H9 (cell line): ENCODE results near the gene SETD1A. TPM values are rescaled to one million over a fixed set of nuclear protein-coding genes. Genes with fewer than 3 reads are reported as not detected.

Experiments
- DNase-seq: peaks from one replicate; pipeline ENCODE4 v3.0.0-alpha.2; 2017
- H2AFZ ChIP-seq: one replicate; pipeline ENCODE4 v1.6.1; 2013; ENCODE audit warnings: mild to moderate bottlenecking, low read length, control low read depth, moderate library complexity
- H2AK5ac ChIP-seq: 2 replicates; pipeline ENCODE4 v1.6.1; 2013; ENCODE audit warnings: low read length, control low read depth, mixed read lengths; ENCODE audit not compliant: insufficient read length
- H2BK120ac ChIP-seq: one replicate; pipeline ENCODE4 v1.6.1; 2013; ENCODE audit warnings: low read depth, mild to moderate bottlenecking, low read length, control low read depth, inconsistent platforms; ENCODE audit not compliant: poor library complexity, severe bottlenecking
- H2BK12ac ChIP-seq: 2 replicates; pipeline ENCODE4 v1.6.1; 2013; ENCODE audit warnings: low read length, control low read depth, mixed read lengths, low read depth; ENCODE audit not compliant: insufficient read length
- H2BK15ac ChIP-seq: 2 replicates; pipeline ENCODE4 v1.6.1; 2013; ENCODE audit warnings: low read depth, low read length, control low read depth
- H2BK20ac ChIP-seq: one replicate; pipeline ENCODE4 v1.6.1; 2013; ENCODE audit warnings: low read depth, mild to moderate bottlenecking, low read length, control low read depth, inconsistent platforms; ENCODE audit not compliant: poor library complexity, severe bottlenecking
- H2BK5ac ChIP-seq: 2 replicates; pipeline ENCODE4 v1.6.1; 2013; ENCODE audit warnings: low read length, control low read depth, mixed read lengths; ENCODE audit not compliant: insufficient read length
- H3K14ac ChIP-seq: 2 replicates; pipeline ENCODE4 v1.6.1; 2013; ENCODE audit warnings: low read length, control low read depth; ENCODE audit not compliant: insufficient read depth
- H3K18ac ChIP-seq: 2 replicates; pipeline ENCODE4 v1.6.1; 2013; ENCODE audit warnings: low read depth, mild to moderate bottlenecking, mixed read lengths, low read length, control low read depth; ENCODE audit not compliant: insufficient read length
- H3K23ac ChIP-seq: 2 replicates; pipeline ENCODE4 v1.6.1; 2013; ENCODE audit warnings: low read length, control low read depth, mixed read lengths, low read depth; ENCODE audit not compliant: insufficient read length
- H3K23me2 ChIP-seq: 2 replicates; pipeline ENCODE4 v1.6.1; 2013; ENCODE audit warnings: low read depth, mild to moderate bottlenecking, mixed read lengths, low read length, control low read depth; ENCODE audit not compliant: insufficient read length, poor library complexity, severe bottlenecking
- H3K27ac ChIP-seq: 2 replicates; pipeline ENCODE4 v1.5.1; 2013; ENCODE audit warnings: low read length, control low read depth, mixed read lengths, low read depth; ENCODE audit not compliant: insufficient read length
- H3K27me3 ChIP-seq: 2 replicates; pipeline ENCODE4 v1.6.1; 2013; ENCODE audit warnings: low read length, control low read depth, inconsistent platforms; ENCODE audit not compliant: insufficient read depth
- H3K4ac ChIP-seq: 2 replicates; pipeline ENCODE4 v1.6.1; 2013; ENCODE audit warnings: low read depth, mild to moderate bottlenecking, control low read depth, inconsistent platforms, low read length, moderate library complexity
- H3K4me1 ChIP-seq: 2 replicates; pipeline ENCODE4 v1.6.1; 2013; ENCODE audit warnings: low read length, control low read depth, inconsistent platforms; ENCODE audit not compliant: insufficient read depth
- H3K4me2 ChIP-seq: 2 replicates; pipeline ENCODE4 v1.6.1; 2013; ENCODE audit warnings: low read length, control low read depth, mixed read lengths; ENCODE audit not compliant: insufficient read length, insufficient read depth
- H3K56ac ChIP-seq: 2 replicates; pipeline ENCODE4 v1.6.1; 2013; ENCODE audit warnings: low read depth, mild to moderate bottlenecking, mixed read lengths, low read length, control low read depth; ENCODE audit not compliant: insufficient read length
- H3K79me1 ChIP-seq: 2 replicates; pipeline ENCODE4 v1.6.1; 2013; ENCODE audit warnings: low read depth, mild to moderate bottlenecking, moderate library complexity, low read length, control low read depth, inconsistent platforms; ENCODE audit not compliant: insufficient read depth, poor library complexity, severe bottlenecking
- H3K79me2 ChIP-seq: 2 replicates; pipeline ENCODE4 v1.6.1; 2013; ENCODE audit warnings: low read length, control low read depth, inconsistent platforms; ENCODE audit not compliant: insufficient read depth
- H3K9ac ChIP-seq: 2 replicates; pipeline ENCODE4 v1.6.1; 2013; ENCODE audit warnings: low read length, control low read depth, mixed read lengths; ENCODE audit not compliant: insufficient read length; ENCODE audit errors: extremely low read depth
- H3K9me3 ChIP-seq: one replicate; pipeline ENCODE4 v1.6.1; 2013; ENCODE audit warnings: low read depth, low read length, inconsistent platforms; ENCODE audit not compliant: control insufficient read depth
- H3T11ph ChIP-seq: one replicate; pipeline ENCODE4 v1.6.1; 2013; ENCODE audit warnings: mild to moderate bottlenecking, low read length, control low read depth, inconsistent platforms
- H4K20me1 ChIP-seq: one replicate; pipeline ENCODE4 v1.6.1; 2013; ENCODE audit not compliant: control insufficient read depth, insufficient read length, insufficient read depth
- H4K5ac ChIP-seq: 2 replicates; pipeline ENCODE4 v1.6.1; 2013; ENCODE audit warnings: low read depth, mild to moderate bottlenecking, mixed read lengths, low read length, control low read depth; ENCODE audit not compliant: insufficient read length
- H4K8ac ChIP-seq: replicated peaks from 2 replicates; pipeline ENCODE4 v1.6.1; 2013; ENCODE audit warnings: low read length, control low read depth, mixed read lengths, low read depth; ENCODE audit not compliant: insufficient read length
- H4K91ac ChIP-seq: 2 replicates; pipeline ENCODE4 v1.6.1; 2013; ENCODE audit warnings: low read depth, mild to moderate bottlenecking, moderate library complexity, mixed read lengths, low read length, control low read depth; ENCODE audit not compliant: insufficient read length
- H3K27ac Mint-ChIP-seq, 3 experiments: 2 replicates in 2 of 3; 3 replicates in 1 of 3; pipeline ENCODE4 v1.8.0; 2020 to 2021; ENCODE audit warnings: mixed read lengths in 3 of 3, mild to moderate bottlenecking in 1 of 3, moderate library complexity in 1 of 3
- H3K27me3 Mint-ChIP-seq: 2 replicates; pipeline ENCODE4 v1.8.0; 2021; ENCODE audit warnings: low read depth, mild to moderate bottlenecking, moderate library complexity, mixed read lengths
- H3K36me3 Mint-ChIP-seq, 3 experiments: 2 replicates in 2 of 3; 3 replicates in 1 of 3; pipeline ENCODE4 v1.8.0; 2020 to 2021; ENCODE audit warnings: low read depth in 3 of 3, mixed read lengths in 3 of 3; ENCODE audit not compliant: insufficient read depth in 1 of 3
- H3K4me1 Mint-ChIP-seq, 2 experiments: 2 replicates each; pipeline ENCODE4 v1.8.0; 2020; ENCODE audit warnings: mixed read lengths in 2 of 2
- H3K4me3 Mint-ChIP-seq, 2 experiments: 2 replicates in 1 of 2; 3 replicates in 1 of 2; pipeline ENCODE4 v1.8.0; 2020 to 2021; ENCODE audit warnings: mild to moderate bottlenecking in 2 of 2, mixed read lengths in 2 of 2, moderate library complexity in 1 of 2
- H3K9me3 Mint-ChIP-seq, 2 experiments: 2 replicates in 1 of 2; 3 replicates in 1 of 2; pipeline ENCODE4 v1.8.0; 2020; ENCODE audit warnings: mild to moderate bottlenecking in 2 of 2, mixed read lengths in 2 of 2, moderate library complexity in 1 of 2
- WGBS: extraction: QIAGEN DNeasy Blood & Tissue Kit; methylation state at CpG from one replicate; pipeline ENCODE4 v1.1.7; 2013; ENCODE audit warnings: missing lambda C conversion rate, low lambda C conversion rate, mixed read lengths; ENCODE audit not compliant: insufficient read length; ENCODE audit errors: extremely low coverage; 5-methylcytosine and 5-hydroxymethylcytosine counted together
- total RNA-seq: library from RNA; stranded (reverse); gene quantifications from 2 replicates; pipeline ENCODE4 v1.2.1, GENCODE V29; 2021
- TF ChIP-seq, protein P1 (sequence below): fragments of 200-600 bp; sonication (generic); conservative IDR thresholded peaks from 3 replicates; pipeline ENCODE4 v1.8.0; 2021; ENCODE audit warnings: antibody characterized with exemption, mild to moderate bottlenecking

SETD1A gene
- total RNA-seq, 1 experiment from 2014 or later: 36.9 TPM

DNA sequence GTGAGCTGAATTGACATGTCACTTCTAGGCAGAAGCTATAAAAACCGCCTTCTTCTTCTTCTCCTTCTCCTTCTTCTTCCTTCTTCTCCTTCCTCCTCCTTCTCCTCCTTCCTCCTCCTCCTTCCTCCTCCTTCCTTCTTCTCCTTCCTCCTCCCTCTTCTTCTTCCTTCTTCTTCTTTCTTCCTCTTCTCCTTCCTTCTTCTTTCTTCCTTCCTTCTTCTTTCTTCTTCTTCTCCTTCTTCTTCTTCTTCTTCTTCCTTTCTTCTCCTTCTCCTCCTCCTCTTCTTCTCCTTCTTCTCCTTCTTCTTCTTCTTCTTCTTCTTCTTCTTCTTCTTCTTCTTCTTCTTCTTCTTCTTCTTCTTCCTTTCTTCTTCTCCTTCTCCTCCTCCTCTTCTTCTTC lies 38.9 kb upstream of the SETD1A start:
- no peak overlapping the region for H3K27ac Mint-ChIP-seq
- TF ChIP-seq, protein P1, sequence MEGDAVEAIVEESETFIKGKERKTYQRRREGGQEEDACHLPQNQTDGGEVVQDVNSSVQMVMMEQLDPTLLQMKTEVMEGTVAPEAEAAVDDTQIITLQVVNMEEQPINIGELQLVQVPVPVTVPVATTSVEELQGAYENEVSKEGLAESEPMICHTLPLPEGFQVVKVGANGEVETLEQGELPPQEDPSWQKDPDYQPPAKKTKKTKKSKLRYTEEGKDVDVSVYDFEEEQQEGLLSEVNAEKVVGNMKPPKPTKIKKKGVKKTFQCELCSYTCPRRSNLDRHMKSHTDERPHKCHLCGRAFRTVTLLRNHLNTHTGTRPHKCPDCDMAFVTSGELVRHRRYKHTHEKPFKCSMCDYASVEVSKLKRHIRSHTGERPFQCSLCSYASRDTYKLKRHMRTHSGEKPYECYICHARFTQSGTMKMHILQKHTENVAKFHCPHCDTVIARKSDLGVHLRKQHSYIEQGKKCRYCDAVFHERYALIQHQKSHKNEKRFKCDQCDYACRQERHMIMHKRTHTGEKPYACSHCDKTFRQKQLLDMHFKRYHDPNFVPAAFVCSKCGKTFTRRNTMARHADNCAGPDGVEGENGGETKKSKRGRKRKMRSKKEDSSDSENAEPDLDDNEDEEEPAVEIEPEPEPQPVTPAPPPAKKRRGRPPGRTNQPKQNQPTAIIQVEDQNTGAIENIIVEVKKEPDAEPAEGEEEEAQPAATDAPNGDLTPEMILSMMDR: no peak
- no peak overlapping the region for H3K56ac ChIP-seq

More for the DNA sequence above, 38.9 kb upstream of the SETD1A start:
- Histone ChIP-seq H2BK5ac (no peak overlapping the region), H2BK12ac (no peak overlapping the region), H2AK5ac (no peak overlapping the region), H3K23ac (no peak overlapping the region), H3K79me1 (no peaks in the 10 kb centered on the region), H3K4ac (no peak overlapping the region), H3K79me2 (no peaks in the 10 kb centered on the region), H2BK20ac (no peak overlapping the region), H4K8ac (no peak overlapping the region), H3K27me3 (no peaks in the 10 kb centered on the region), H3K23me2 (peaks cover 2% of the 10 kb centered on the region), H3K9ac (no peak overlapping the region), H3K4me1 (no peaks in the 10 kb centered on the region), H3K18ac (no peak overlapping the region), H3K4me2 (no peak overlapping the region), H3K14ac (no peak overlapping the region), H2BK15ac (no peak overlapping the region), H2AFZ (no peak overlapping the region), H4K91ac (no peak overlapping the region), H2BK120ac (no peak overlapping the region), H3K9me3 (no peaks in the 10 kb centered on the region), H3K27ac (no peak overlapping the region), H4K20me1 (no peaks in the 10 kb centered on the region), H3T11ph (no peak overlapping the region), H4K5ac (no peak overlapping the region)
- no peak overlapping the region for H3K4me3 Mint-ChIP-seq
- H3K36me3 Mint-ChIP-seq: no peaks in the 10 kb centered on the region
- no peaks in the 10 kb centered on the region; a peak in 1 of 5 replicates for H3K9me3 Mint-ChIP-seq
- no peaks in the 10 kb centered on the region for H3K27me3 Mint-ChIP-seq
- peaks cover 3 to 8% of the 10 kb centered on the region in 2 experiments; a peak in 3 of 4 replicates for H3K4me1 Mint-ChIP-seq
- no peak for DNase-seq
- no CpG with 5 or more reads among the region's 1 CpG for WGBS
